ENCODE measurements around the gene NOS3. TPM values are rescaled to one million over a fixed set of nuclear protein-coding genes. Genes with fewer than 3 reads are reported as not detected.
"Not testable (repeated sequence)": the region's sequence is repeated elsewhere in the genome, so short reads cannot be mapped to it uniquely, and the experiment has no call there.

NOS3 gene
- total RNA-seq, 4 donors from 2014 or later, result 1.4 to 10.8 (median 4.2) TPM

DNA sequence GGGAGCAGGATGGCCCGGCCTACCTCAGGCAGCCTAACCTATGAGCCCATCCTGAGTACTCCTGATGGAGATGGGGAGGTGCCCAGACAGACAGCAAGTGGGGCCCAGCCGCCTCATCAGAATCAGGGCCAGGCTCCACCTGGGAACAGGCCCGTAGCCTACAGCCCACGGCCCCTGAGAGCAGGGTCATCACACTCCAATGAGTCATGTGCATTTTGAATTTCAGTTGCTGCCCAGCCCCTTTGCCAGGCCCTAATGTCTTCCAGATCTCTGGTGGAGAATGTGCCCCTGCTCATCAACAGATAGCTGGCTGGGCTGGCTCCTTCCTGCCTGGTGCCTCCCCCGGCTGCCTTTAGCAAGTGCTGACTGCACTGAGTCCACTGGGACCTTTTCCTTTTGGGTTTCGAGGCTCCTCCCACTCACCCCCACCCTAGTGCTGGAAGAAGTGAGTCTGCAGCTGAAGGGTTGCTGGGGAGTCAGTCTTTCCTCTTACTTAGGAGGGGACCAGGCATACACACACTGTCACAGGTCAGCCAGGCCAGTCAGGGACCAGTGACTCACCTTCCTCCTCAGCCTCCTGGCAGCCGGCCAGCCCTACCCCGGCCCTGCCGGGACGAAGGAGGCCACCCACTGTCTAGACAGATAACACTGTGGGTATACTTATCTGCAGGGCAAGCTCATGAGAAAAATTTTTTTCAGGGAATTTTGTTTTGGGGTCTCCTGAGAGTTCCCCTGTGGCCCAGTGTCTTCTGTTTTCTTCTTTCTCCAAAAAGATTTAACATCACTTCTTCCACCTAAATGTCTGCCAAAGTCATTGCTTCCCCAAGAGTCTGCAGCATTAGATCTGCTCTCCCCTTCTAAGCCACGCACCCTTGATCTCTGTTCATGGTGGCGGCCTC, 48.4 kb downstream of the NOS3 start:
- Histone ChIP-seq H3K4me1 (peaks cover 13% of the 10 kb centered on the region in 2 donors), H3K9me3 (no peaks in the 10 kb centered on the region), H3K36me3 (peaks cover 0 to 40% of the 10 kb centered on the region in 2 donors), H3K4me3 (no peak overlapping the region), H3K27ac (peak overlapping the region in 1 of 4 donors; percentile 18), H3K27me3 (no peaks in the 10 kb centered on the region)
- DNase-seq (peak; percentile 40 to 50), ATAC-seq (peak; percentile 69 to 73)
- TF ChIP-seq, protein P1, sequence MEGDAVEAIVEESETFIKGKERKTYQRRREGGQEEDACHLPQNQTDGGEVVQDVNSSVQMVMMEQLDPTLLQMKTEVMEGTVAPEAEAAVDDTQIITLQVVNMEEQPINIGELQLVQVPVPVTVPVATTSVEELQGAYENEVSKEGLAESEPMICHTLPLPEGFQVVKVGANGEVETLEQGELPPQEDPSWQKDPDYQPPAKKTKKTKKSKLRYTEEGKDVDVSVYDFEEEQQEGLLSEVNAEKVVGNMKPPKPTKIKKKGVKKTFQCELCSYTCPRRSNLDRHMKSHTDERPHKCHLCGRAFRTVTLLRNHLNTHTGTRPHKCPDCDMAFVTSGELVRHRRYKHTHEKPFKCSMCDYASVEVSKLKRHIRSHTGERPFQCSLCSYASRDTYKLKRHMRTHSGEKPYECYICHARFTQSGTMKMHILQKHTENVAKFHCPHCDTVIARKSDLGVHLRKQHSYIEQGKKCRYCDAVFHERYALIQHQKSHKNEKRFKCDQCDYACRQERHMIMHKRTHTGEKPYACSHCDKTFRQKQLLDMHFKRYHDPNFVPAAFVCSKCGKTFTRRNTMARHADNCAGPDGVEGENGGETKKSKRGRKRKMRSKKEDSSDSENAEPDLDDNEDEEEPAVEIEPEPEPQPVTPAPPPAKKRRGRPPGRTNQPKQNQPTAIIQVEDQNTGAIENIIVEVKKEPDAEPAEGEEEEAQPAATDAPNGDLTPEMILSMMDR (IDR thresholded peaks at IDR 0.05 in 4 of 5, conservative IDR thresholded peaks at IDR 0.05 in 1 of 5), result no peak
- no peak for TF ChIP-seq POLR2A (IDR thresholded peaks at IDR 0.05)
- intact Hi-C loops (cut with DNase I; ENCODE audit: low total_unique reads), result no loop called here
- in situ Hi-C loops (cut with MboI; ENCODE audit: low sequenced_read_pairs in 4 of 4), result loop anchor here in 1 of 4 donors (10.0 kb wide), 1 partner anchor 66 kb away; no protein-coding TSS in a partner anchor

DNA sequence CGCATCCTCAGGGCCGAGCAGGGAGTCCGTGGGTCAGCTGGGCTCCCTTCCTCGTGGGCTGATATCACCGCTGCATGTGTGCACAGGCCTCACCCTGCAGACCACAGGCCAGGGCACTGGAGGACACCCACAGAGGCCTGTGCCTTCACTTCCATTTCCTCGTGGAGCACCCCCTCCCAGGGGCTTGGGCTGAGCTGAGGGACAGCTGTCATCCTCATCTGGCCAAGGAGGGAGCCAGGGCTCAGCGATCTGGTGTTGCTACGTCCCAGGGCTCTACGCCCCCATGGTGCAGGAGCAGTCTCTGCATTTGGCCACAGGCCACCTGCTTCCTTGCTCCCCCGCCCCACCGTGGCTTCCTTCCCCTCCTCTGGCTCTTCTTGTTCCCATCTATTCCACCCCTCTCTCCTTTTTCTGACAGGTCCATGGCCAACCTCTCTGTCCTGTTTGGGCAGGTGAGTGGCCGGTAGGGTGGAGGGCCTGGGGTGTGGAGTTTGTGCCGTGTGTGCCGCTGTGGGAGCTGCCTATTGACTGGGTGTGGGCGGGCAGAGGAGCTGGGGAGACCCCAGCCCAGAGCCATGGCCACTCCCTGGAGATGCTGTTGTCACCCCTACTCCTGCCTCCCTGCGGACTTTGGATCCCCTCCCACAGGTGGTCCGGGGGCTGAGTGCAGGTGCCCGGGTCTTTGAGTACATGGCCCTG, 49.2 kb downstream of the NOS3 start:
- intact Hi-C loops (cut with DNase I; ENCODE audit: low total_unique reads), result no loop called here
- no peak overlapping the region for H3K27ac ChIP-seq
- TF ChIP-seq, protein P1 (IDR thresholded peaks at IDR 0.05 in 4 of 5, conservative IDR thresholded peaks at IDR 0.05 in 1 of 5), result no peak
- TF ChIP-seq POLR2A (IDR thresholded peaks at IDR 0.05), result no peak

DNA sequence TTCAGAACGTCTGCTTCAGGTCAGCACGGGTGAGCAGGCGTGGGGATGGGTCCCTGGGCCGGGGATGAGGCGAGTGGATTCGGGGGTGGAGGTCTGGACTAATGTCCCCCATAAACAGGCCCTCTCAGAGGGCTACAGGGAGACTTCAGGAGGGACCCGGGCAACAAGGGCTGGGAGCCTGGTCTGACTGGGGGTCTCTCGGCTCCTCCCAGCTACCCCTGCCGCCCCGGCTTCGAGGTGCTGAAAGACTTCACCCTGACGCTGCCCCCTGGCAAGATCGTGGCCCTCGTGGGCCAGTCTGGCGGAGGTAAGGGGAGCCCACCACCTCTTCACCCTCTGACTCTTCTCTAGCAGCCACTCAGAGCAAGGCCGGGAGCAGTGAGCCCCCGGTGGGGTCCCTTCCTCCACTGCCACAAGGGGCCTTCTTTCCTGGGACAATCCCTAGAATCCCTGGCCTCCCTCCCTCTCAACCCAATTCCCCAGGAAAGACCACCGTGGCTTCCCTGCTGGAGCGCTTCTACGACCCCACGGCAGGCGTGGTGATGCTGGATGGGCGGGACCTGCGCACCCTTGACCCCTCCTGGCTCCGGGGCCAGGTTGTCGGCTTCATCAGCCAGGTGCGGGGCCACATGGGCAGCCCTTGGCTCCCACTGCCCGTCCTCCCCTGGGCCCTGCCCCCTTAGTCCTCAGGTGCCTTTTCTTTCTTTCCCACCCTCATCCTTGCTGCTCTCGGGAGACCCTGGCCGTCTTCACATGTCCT, 50.0 kb downstream of the NOS3 start:
- Histone ChIP-seq H3K4me1 (peaks cover 3% of the 10 kb centered on the region in 2 donors), H3K9me3 (no peaks in the 10 kb centered on the region), H3K27ac (no peak overlapping the region), H3K4me3 (no peak overlapping the region), H3K36me3 (peaks cover 0 to 45% of the 10 kb centered on the region in 2 donors), H3K27me3 (no peaks in the 10 kb centered on the region)
- TF ChIP-seq, protein P1 (IDR thresholded peaks at IDR 0.05 in 4 of 5, conservative IDR thresholded peaks at IDR 0.05 in 1 of 5), result no peak
- no peak for TF ChIP-seq POLR2A (IDR thresholded peaks at IDR 0.05)
- DNase-seq (no peak), ATAC-seq (no peak)
- intact Hi-C loops (cut with DNase I; ENCODE audit: low total_unique reads), result no loop called here
- in situ Hi-C loops (cut with MboI; ENCODE audit: low sequenced_read_pairs in 4 of 4), result loop anchor here in 1 of 4 donors (10.0 kb wide), 1 partner anchor 64 kb away; no protein-coding TSS in a partner anchor

More for the DNA sequence above, 49.2 kb downstream of the NOS3 start:
- H3K9me3 ChIP-seq, result no peaks in the 10 kb centered on the region
- H3K4me3 ChIP-seq, result no peak overlapping the region
- no peaks in the 10 kb centered on the region for H3K27me3 ChIP-seq
- ATAC-seq (no peak), DNase-seq (no peak)
- peaks cover 0 to 46% of the 10 kb centered on the region in 2 donors for H3K36me3 ChIP-seq
- in situ Hi-C loops (cut with MboI; ENCODE audit: low sequenced_read_pairs in 4 of 4), result loop anchor here in 2 of 4 donors (10.0 kb wide), 1 partner anchor 65 kb away; no protein-coding TSS in a partner anchor
- H3K4me1 ChIP-seq, result peaks cover 6 to 7% of the 10 kb centered on the region in 2 donors

DNA sequence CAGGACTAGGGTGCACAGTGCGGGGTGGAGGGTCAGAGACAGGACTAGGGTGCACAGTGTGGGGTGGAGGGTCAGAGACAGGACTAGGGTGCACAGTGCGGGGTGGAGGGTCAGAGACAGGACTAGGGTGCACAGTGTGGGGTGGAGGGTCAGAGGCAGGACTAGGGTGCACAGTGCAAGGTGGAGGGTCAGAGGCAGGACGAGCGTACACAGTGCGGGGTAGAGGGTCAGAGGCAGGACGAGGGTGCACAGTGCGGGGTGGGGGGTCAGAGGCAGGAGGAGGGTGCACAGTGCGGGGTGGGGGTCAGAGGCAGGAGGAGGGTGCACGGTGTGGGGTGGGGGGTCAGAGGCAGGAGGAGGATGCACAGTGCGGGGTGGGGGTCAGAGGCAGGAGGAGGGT, 52.6 kb downstream of the NOS3 start:
- H3K36me3 ChIP-seq, result peaks cover 0 to 24% of the 10 kb centered on the region in 2 donors
- H3K4me1 ChIP-seq; H3K4me3 ChIP-seq; ATAC-seq; H3K9me3 ChIP-seq; DNase-seq; H3K27me3 ChIP-seq; intact Hi-C loops (cut with DNase I; ENCODE audit: low total_unique reads); H3K27ac ChIP-seq: not testable (repeated sequence)
- in situ Hi-C loops (cut with MboI; ENCODE audit: low sequenced_read_pairs in 4 of 4), result loop anchor here in 1 of 4 donors (10.0 kb wide), 1 partner anchor 61 kb away; no protein-coding TSS in a partner anchor
